GM23338 (cell line): ENCODE measurements around the gene FKBP9. TPM values are rescaled to one million over a fixed set of nuclear protein-coding genes. Genes with fewer than 3 reads are reported as not detected.

Source experiments
- ATAC-seq: fragments of 200-7000 bp; cut with Tn5 transposase; 3 replicates; pipeline ENCODE4 v1.9.1; 2020
- DNase-seq: peaks from one replicate; pipeline ENCODE4 v3.0.0-alpha.2; 2015; ENCODE audit warnings: low spot score
- H2AFZ ChIP-seq: fragments of 200-600 bp; sonication (generic); 2 replicates; pipeline ENCODE4 v1.8.0; 2016; ENCODE audit warnings: antibody characterized with exemption, mild to moderate bottlenecking, moderate library complexity
- H3F3A ChIP-seq: fragments of 200-600 bp; sonication (generic); replicated peaks from 2 replicates; pipeline ENCODE4 v1.8.0; 2017; ENCODE audit warnings: antibody characterized with exemption, mixed run types, low read depth
- H3K27ac ChIP-seq: fragments of 200-600 bp; sonication (generic); 2 replicates; pipeline ENCODE4 v1.6.1; 2016; ENCODE audit warnings: low read depth
- H3K27me3 ChIP-seq: fragments of 200-600 bp; sonication (generic); 2 replicates; pipeline ENCODE4 v1.8.0; 2016; ENCODE audit warnings: mild to moderate bottlenecking, mixed run types, moderate library complexity; ENCODE audit not compliant: insufficient read depth
- H3K36me3 ChIP-seq: fragments of 200-600 bp; sonication (generic); 2 replicates; pipeline ENCODE4 v1.8.0; 2016; ENCODE audit warnings: mild to moderate bottlenecking; ENCODE audit not compliant: insufficient read depth
- H3K4me1 ChIP-seq: fragments of 200-600 bp; sonication (generic); 2 replicates; pipeline ENCODE4 v1.8.0; 2016; ENCODE audit warnings: mild to moderate bottlenecking, moderate library complexity; ENCODE audit not compliant: insufficient read depth
- H3K4me2 ChIP-seq: fragments of 200-600 bp; sonication (generic); 2 replicates; pipeline ENCODE4 v1.7.1; 2017; ENCODE audit warnings: mixed run types
- H3K4me3 ChIP-seq: fragments of 200-600 bp; sonication (generic); 2 replicates; pipeline ENCODE4 v1.6.1; 2016; ENCODE audit warnings: mixed run types
- H3K79me2 ChIP-seq: fragments of 200-600 bp; sonication (generic); replicated peaks from 2 replicates; pipeline ENCODE4 v1.8.0; 2017; ENCODE audit warnings: mild to moderate bottlenecking; ENCODE audit not compliant: insufficient read depth
- H3K9me2 ChIP-seq: fragments of 200-600 bp; sonication (generic); 2 replicates; pipeline ENCODE4 v1.8.0; 2017; ENCODE audit not compliant: insufficient read depth
- H4K20me1 ChIP-seq: fragments of 200-600 bp; sonication (generic); replicated peaks from 2 replicates; pipeline ENCODE4 v1.8.0; 2017; ENCODE audit warnings: mild to moderate bottlenecking; ENCODE audit not compliant: insufficient read depth
- H3K27ac Mint-ChIP-seq: 2 replicates; pipeline ENCODE4 v1.8.0; 2020; ENCODE audit warnings: inconsistent platforms, mild to moderate bottlenecking, moderate library complexity, mixed read lengths
- H3K27me3 Mint-ChIP-seq: 3 replicates; pipeline ENCODE4 v1.8.0; 2022; ENCODE audit warnings: low read depth, mild to moderate bottlenecking, moderate library complexity, mixed read lengths, inconsistent platforms; ENCODE audit not compliant: insufficient read depth, poor library complexity
- H3K36me3 Mint-ChIP-seq: 3 replicates; pipeline ENCODE4 v1.8.0; 2021; ENCODE audit warnings: low read depth, mild to moderate bottlenecking, inconsistent platforms, moderate library complexity, mixed read lengths
- H3K4me1 Mint-ChIP-seq: 3 replicates; pipeline ENCODE4 v1.8.0; 2020; ENCODE audit warnings: mild to moderate bottlenecking, inconsistent platforms, mixed read lengths
- H3K4me3 Mint-ChIP-seq: 3 replicates; pipeline ENCODE4 v1.8.0; 2021; ENCODE audit warnings: moderate library complexity, mild to moderate bottlenecking, inconsistent platforms, mixed read lengths
- H3K9me3 Mint-ChIP-seq: 3 replicates; pipeline ENCODE4 v1.8.0; 2020; ENCODE audit warnings: moderate library complexity, mild to moderate bottlenecking, inconsistent platforms, mixed read lengths
- CREB1 ChIP-seq: fragments of 250-450 bp; sonication (Bioruptor Pico); IDR thresholded peaks from 2 replicates; pipeline ENCODE4 v1.5.0; 2020; ENCODE audit warnings: low read depth, mild to moderate bottlenecking, moderate library complexity
- EZH2 ChIP-seq: fragments of 200-600 bp; sonication (generic); IDR thresholded peaks from one replicate; pipeline ENCODE4 v1.8.0; 2017; ENCODE audit warnings: antibody characterized with exemption, mild to moderate bottlenecking, low read depth; ENCODE audit not compliant: unreplicated experiment
- EZH2phosphoT487 ChIP-seq: fragments of 200-600 bp; sonication (generic); IDR thresholded peaks from one replicate; pipeline ENCODE4 v1.8.1; 2018; ENCODE audit warnings: antibody characterized with exemption; ENCODE audit not compliant: unreplicated experiment
- JUNB ChIP-seq: IDR thresholded peaks from one replicate; pipeline ENCODE4 v1.6.1; 2016; ENCODE audit warnings: antibody characterized with exemption; ENCODE audit not compliant: unreplicated experiment
- NANOG ChIP-seq: IDR thresholded peaks from 2 replicates; pipeline ENCODE4 v1.6.1; 2016; ENCODE audit warnings: antibody characterized with exemption, borderline replicate concordance
- POLR2AphosphoS5 ChIP-seq: IDR thresholded peaks from 2 replicates; pipeline ENCODE4 v1.6.1; 2016; ENCODE audit warnings: antibody characterized with exemption, low read depth
- STAT1 ChIP-seq: IDR thresholded peaks from one replicate; pipeline ENCODE4 v1.6.1; 2016; ENCODE audit warnings: antibody characterized with exemption; ENCODE audit not compliant: unreplicated experiment
- ZNF114 ChIP-seq: fragments of 250-450 bp; sonication (Bioruptor Pico); IDR thresholded peaks from 2 replicates; pipeline ENCODE4 v1.5.0; 2020; ENCODE audit warnings: mild to moderate bottlenecking, moderate library complexity
- ZNF331 ChIP-seq: fragments of 250-450 bp; sonication (Bioruptor Pico); IDR thresholded peaks from 2 replicates; pipeline ENCODE4 v1.5.0; 2020; ENCODE audit warnings: low read depth, mild to moderate bottlenecking, moderate library complexity
- polyA plus RNA-seq: library from polyadenylated mRNA; unstranded; fragments of >200 nt; fragmentation: Nextera tagmentation; extraction: Ambion mirVana; gene quantifications from 2 replicates; pipeline ENCODE4 v1.2.1, GENCODE V29; 2016
- total RNA-seq: library from RNA; depleted of rRNA; stranded (reverse); fragments of >200 nt; shearing (Covaris generic); gene quantifications from 2 replicates; pipeline ENCODE4 v1.2.3, GENCODE V29; 2014
- TF ChIP-seq, protein P1 (sequence below): IDR thresholded peaks from one replicate; pipeline ENCODE4 v1.6.1; 2018; ENCODE audit warnings: antibody characterized with exemption; ENCODE audit not compliant: unreplicated experiment
- TF ChIP-seq, protein P2 (sequence below): IDR thresholded peaks from 2 replicates; pipeline ENCODE4 v1.6.1; 2016; ENCODE audit warnings: antibody characterized with exemption
- TF ChIP-seq, protein P3 (sequence below): fragments of 250-450 bp; sonication (Bioruptor Pico); IDR thresholded peaks from 2 replicates; pipeline ENCODE4 v1.5.0; 2020; ENCODE audit warnings: mild to moderate bottlenecking, moderate library complexity
- TF ChIP-seq, protein P4 (sequence below), 2 experiments: fragments of 200-600 bp in 1 of 2; sonication (generic) in 1 of 2; conservative IDR thresholded peaks; 2 replicates each; pipeline versions ENCODE4 v1.5.1 to v1.6.1; 2016 to 2017; ENCODE audit warnings: antibody characterized with exemption in 2 of 2, low read depth in 2 of 2, mild to moderate bottlenecking in 2 of 2, moderate library complexity in 1 of 2

The FKBP9 gene
- total and polyA plus RNA-seq, 2 experiments from 2014 or later, result 5.2 to 15.8 TPM

DNA sequence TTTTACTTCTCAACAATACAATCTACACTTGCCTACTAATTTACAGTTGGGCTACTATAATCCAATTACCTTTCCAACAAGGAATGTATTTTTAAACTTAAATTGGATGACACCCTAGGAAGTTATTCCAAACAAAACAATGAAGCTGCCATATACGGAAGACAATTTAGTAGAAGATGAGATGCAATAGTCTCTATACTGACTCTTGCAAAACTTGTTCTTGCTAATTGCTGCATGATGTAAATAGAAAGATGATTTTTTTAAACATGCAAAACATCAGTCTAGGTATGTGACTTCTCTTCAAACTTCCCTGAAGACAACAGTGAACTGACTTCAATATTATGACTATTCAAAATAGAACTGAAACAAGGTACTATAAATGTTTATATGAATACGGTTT, 87.7 kb downstream of the FKBP9 start:
- no peaks in the 10 kb centered on the region for H3K9me2 ChIP-seq
- no peaks in the 10 kb centered on the region; the same call in 1 of the 2 replicates for H3K4me1 ChIP-seq
- H3K79me2 ChIP-seq, result peaks cover 99% of the 10 kb centered on the region
- DNase-seq (no peak), ATAC-seq (no peak)
- H3K9me3 Mint-ChIP-seq, result no peaks in the 10 kb centered on the region
- H3K4me2 ChIP-seq, result no peak overlapping the region
- H3K4me3 Mint-ChIP-seq, result no peak overlapping the region
- peaks cover 3% of the 10 kb centered on the region for H3K36me3 Mint-ChIP-seq
- no peaks in the 10 kb centered on the region for H3K36me3 ChIP-seq
- no peaks in the 10 kb centered on the region for H3F3A ChIP-seq
- no peaks in the 10 kb centered on the region for H3K27me3 ChIP-seq
- H3K4me3 ChIP-seq, result no peak overlapping the region
- TF ChIP-seq CREB1 (CRISPR knock-in tag), result no peak
- no peak for TF ChIP-seq JUNB
- TF ChIP-seq, protein P1, sequence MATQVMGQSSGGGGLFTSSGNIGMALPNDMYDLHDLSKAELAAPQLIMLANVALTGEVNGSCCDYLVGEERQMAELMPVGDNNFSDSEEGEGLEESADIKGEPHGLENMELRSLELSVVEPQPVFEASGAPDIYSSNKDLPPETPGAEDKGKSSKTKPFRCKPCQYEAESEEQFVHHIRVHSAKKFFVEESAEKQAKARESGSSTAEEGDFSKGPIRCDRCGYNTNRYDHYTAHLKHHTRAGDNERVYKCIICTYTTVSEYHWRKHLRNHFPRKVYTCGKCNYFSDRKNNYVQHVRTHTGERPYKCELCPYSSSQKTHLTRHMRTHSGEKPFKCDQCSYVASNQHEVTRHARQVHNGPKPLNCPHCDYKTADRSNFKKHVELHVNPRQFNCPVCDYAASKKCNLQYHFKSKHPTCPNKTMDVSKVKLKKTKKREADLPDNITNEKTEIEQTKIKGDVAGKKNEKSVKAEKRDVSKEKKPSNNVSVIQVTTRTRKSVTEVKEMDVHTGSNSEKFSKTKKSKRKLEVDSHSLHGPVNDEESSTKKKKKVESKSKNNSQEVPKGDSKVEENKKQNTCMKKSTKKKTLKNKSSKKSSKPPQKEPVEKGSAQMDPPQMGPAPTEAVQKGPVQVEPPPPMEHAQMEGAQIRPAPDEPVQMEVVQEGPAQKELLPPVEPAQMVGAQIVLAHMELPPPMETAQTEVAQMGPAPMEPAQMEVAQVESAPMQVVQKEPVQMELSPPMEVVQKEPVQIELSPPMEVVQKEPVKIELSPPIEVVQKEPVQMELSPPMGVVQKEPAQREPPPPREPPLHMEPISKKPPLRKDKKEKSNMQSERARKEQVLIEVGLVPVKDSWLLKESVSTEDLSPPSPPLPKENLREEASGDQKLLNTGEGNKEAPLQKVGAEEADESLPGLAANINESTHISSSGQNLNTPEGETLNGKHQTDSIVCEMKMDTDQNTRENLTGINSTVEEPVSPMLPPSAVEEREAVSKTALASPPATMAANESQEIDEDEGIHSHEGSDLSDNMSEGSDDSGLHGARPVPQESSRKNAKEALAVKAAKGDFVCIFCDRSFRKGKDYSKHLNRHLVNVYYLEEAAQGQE, result no peak
- no peak for TF ChIP-seq NANOG
- no peak for TF ChIP-seq EZH2phosphoT487
- TF ChIP-seq, protein P2, sequence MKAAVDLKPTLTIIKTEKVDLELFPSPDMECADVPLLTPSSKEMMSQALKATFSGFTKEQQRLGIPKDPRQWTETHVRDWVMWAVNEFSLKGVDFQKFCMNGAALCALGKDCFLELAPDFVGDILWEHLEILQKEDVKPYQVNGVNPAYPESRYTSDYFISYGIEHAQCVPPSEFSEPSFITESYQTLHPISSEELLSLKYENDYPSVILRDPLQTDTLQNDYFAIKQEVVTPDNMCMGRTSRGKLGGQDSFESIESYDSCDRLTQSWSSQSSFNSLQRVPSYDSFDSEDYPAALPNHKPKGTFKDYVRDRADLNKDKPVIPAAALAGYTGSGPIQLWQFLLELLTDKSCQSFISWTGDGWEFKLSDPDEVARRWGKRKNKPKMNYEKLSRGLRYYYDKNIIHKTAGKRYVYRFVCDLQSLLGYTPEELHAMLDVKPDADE, result no peak
- no peak for TF ChIP-seq STAT1
- TF ChIP-seq, protein P3, sequence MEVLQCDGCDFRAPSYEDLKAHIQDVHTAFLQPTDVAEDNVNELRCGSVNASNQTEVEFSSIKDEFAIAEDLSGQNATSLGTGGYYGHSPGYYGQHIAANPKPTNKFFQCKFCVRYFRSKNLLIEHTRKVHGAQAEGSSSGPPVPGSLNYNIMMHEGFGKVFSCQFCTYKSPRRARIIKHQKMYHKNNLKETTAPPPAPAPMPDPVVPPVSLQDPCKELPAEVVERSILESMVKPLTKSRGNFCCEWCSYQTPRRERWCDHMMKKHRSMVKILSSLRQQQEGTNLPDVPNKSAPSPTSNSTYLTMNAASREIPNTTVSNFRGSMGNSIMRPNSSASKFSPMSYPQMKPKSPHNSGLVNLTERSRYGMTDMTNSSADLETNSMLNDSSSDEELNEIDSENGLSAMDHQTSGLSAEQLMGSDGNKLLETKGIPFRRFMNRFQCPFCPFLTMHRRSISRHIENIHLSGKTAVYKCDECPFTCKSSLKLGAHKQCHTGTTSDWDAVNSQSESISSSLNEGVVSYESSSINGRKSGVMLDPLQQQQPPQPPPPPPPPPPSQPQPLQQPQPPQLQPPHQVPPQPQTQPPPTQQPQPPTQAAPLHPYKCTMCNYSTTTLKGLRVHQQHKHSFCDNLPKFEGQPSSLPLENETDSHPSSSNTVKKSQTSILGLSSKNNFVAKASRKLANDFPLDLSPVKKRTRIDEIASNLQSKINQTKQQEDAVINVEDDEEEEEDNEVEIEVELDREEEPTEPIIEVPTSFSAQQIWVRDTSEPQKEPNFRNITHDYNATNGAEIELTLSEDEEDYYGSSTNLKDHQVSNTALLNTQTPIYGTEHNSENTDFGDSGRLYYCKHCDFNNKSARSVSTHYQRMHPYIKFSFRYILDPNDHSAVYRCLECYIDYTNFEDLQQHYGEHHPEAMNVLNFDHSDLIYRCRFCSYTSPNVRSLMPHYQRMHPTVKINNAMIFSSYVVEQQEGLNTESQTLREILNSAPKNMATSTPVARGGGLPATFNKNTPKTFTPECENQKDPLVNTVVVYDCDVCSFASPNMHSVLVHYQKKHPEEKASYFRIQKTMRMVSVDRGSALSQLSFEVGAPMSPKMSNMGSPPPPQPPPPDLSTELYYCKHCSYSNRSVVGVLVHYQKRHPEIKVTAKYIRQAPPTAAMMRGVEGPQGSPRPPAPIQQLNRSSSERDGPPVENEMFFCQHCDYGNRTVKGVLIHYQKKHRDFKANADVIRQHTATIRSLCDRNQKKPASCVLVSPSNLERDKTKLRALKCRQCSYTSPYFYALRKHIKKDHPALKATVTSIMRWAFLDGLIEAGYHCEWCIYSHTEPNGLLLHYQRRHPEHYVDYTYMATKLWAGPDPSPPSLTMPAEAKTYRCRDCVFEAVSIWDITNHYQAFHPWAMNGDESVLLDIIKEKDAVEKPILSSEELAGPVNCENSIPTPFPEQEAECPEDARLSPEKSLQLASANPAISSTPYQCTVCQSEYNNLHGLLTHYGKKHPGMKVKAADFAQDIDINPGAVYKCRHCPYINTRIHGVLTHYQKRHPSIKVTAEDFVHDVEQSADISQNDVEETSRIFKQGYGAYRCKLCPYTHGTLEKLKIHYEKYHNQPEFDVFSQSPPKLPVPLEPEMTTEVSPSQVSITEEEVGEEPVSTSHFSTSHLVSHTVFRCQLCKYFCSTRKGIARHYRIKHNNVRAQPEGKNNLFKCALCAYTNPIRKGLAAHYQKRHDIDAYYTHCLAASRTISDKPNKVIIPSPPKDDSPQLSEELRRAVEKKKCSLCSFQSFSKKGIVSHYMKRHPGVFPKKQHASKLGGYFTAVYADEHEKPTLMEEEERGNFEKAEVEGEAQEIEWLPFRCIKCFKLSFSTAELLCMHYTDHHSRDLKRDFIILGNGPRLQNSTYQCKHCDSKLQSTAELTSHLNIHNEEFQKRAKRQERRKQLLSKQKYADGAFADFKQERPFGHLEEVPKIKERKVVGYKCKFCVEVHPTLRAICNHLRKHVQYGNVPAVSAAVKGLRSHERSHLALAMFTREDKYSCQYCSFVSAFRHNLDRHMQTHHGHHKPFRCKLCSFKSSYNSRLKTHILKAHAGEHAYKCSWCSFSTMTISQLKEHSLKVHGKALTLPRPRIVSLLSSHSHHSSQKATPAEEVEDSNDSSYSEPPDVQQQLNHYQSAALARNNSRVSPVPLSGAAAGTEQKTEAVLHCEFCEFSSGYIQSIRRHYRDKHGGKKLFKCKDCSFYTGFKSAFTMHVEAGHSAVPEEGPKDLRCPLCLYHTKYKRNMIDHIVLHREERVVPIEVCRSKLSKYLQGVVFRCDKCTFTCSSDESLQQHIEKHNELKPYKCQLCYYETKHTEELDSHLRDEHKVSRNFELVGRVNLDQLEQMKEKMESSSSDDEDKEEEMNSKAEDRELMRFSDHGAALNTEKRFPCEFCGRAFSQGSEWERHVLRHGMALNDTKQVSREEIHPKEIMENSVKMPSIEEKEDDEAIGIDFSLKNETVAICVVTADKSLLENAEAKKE (CRISPR knock-in tag), result no peak
- TF ChIP-seq POLR2AphosphoS5, result no peak
- no peak for TF ChIP-seq ZNF114 (CRISPR knock-in tag)
- TF ChIP-seq ZNF331 (CRISPR knock-in tag), result no peak
- TF ChIP-seq, protein P4, sequence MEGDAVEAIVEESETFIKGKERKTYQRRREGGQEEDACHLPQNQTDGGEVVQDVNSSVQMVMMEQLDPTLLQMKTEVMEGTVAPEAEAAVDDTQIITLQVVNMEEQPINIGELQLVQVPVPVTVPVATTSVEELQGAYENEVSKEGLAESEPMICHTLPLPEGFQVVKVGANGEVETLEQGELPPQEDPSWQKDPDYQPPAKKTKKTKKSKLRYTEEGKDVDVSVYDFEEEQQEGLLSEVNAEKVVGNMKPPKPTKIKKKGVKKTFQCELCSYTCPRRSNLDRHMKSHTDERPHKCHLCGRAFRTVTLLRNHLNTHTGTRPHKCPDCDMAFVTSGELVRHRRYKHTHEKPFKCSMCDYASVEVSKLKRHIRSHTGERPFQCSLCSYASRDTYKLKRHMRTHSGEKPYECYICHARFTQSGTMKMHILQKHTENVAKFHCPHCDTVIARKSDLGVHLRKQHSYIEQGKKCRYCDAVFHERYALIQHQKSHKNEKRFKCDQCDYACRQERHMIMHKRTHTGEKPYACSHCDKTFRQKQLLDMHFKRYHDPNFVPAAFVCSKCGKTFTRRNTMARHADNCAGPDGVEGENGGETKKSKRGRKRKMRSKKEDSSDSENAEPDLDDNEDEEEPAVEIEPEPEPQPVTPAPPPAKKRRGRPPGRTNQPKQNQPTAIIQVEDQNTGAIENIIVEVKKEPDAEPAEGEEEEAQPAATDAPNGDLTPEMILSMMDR (conservative IDR thresholded peaks at IDR 0.05; ENCODE audit: low read depth in 2 of 2), result no peak
- no peak for TF ChIP-seq EZH2
- H2AFZ ChIP-seq, result no peak overlapping the region
- peaks cover 4% of the 10 kb centered on the region for H3K4me1 Mint-ChIP-seq
- H3K27me3 Mint-ChIP-seq, result no peaks in the 10 kb centered on the region
- H3K27ac Mint-ChIP-seq, result no peak overlapping the region
- peaks cover 62% of the 10 kb centered on the region for H4K20me1 ChIP-seq
- H3K27ac ChIP-seq, result no peak overlapping the region
